ENCODE data around the gene MRPL14. TPM values are rescaled to one million over a fixed set of nuclear protein-coding genes. Genes with fewer than 3 reads are reported as not detected.
A peak's percentile ranks its signal among the peaks of the same experiment; 100 is the strongest.

Gene MRPL14
- total RNA-seq, 6 experiments from 2014 or later = 50.9 to 64.2 (median 56.0) TPM

- H3K27me3 Mint-ChIP-seq (ENCODE audit: insufficient read depth) = peaks cover 1% of the 10 kb centered on the region; the same call in 1 of the 2 replicates
- H3K36me3 Mint-ChIP-seq (ENCODE audit: low read depth) = no peaks in the 10 kb centered on the region; the same call in 1 of the 2 replicates
- no peaks in the 10 kb centered on the region for H3K9me3 Mint-ChIP-seq
- H3K27ac Mint-ChIP-seq = no peak overlapping the region
- DNase-seq = no peak
- H3K4me3 Mint-ChIP-seq = no peak overlapping the region
- peaks cover 18% of the 10 kb centered on the region for H3K4me1 Mint-ChIP-seq (ENCODE audit: low read depth)
- TF ChIP-seq CTCF (IDR thresholded peaks at IDR 0.05) = no peak
Observed at GRCh38 chr6:44135173-44135758, 8.0 kb upstream of the MRPL14 start.

- TF ChIP-seq CTCF (IDR thresholded peaks at IDR 0.05) = no peak
- H3K27me3 Mint-ChIP-seq (ENCODE audit: insufficient read depth) = no peaks in the 10 kb centered on the region
- H3K4me3 Mint-ChIP-seq = no peak overlapping the region
- H3K27ac Mint-ChIP-seq = no peak overlapping the region
- no peaks in the 10 kb centered on the region; the same call in 1 of the 2 replicates for H3K36me3 Mint-ChIP-seq (ENCODE audit: low read depth)
- H3K4me1 Mint-ChIP-seq (ENCODE audit: low read depth) = peaks cover 18% of the 10 kb centered on the region
- no peaks in the 10 kb centered on the region for H3K9me3 Mint-ChIP-seq
- DNase-seq = no peak
Observed at GRCh38 chr6:44133981-44134711, 6.9 kb upstream of the MRPL14 start.

GRCh38 chr6:44133003-44133931 is 6.0 kb upstream of the MRPL14 start:
- H3K27ac Mint-ChIP-seq = peak overlapping the region; percentile 61
- DNase-seq = peak; percentile 69

GRCh38 chr6:44132476-44132875 is 5.2 kb upstream of the MRPL14 start:
- peaks cover 25% of the 10 kb centered on the region for H3K4me1 Mint-ChIP-seq (ENCODE audit: low read depth)
- no peaks in the 10 kb centered on the region for H3K9me3 Mint-ChIP-seq
- no peak overlapping the region for H3K4me3 Mint-ChIP-seq
- H3K27ac Mint-ChIP-seq = peak overlapping the region; percentile 61; the same call in 1 of the 2 replicates
- TF ChIP-seq CTCF (IDR thresholded peaks at IDR 0.05) = no peak
- no peaks in the 10 kb centered on the region for H3K27me3 Mint-ChIP-seq (ENCODE audit: insufficient read depth)
- no peaks in the 10 kb centered on the region; the same call in 1 of the 2 replicates for H3K36me3 Mint-ChIP-seq (ENCODE audit: low read depth)
- DNase-seq = no peak

More at GRCh38 chr6:44133003-44133931, 6.0 kb upstream of the MRPL14 start:
- Mint-ChIP-seq H3K4me3 (peak overlapping the region; percentile 60), H3K36me3 (ENCODE audit: low read depth) (no peaks in the 10 kb centered on the region; the same call in 1 of the 2 replicates), H3K27me3 (ENCODE audit: insufficient read depth) (no peaks in the 10 kb centered on the region), H3K4me1 (ENCODE audit: low read depth) (peaks cover 25% of the 10 kb centered on the region), H3K9me3 (no peaks in the 10 kb centered on the region)
- TF ChIP-seq CTCF (IDR thresholded peaks at IDR 0.05) = peak; percentile 37

GRCh38 chr6:44131892-44132291 is 4.6 kb upstream of the MRPL14 start:
- Mint-ChIP-seq H3K4me3 (no peak overlapping the region), H3K27me3 (ENCODE audit: insufficient read depth) (no peaks in the 10 kb centered on the region), H3K36me3 (ENCODE audit: low read depth) (no peaks in the 10 kb centered on the region), H3K27ac (no peak overlapping the region), H3K4me1 (ENCODE audit: low read depth) (peaks cover 25% of the 10 kb centered on the region), H3K9me3 (no peaks in the 10 kb centered on the region)
- no peak for TF ChIP-seq CTCF (IDR thresholded peaks at IDR 0.05)
- no peak for DNase-seq

Data from HFFc6 (cell line).